HCT116 (cell line): ENCODE results near the gene SUGCT. TPM values are rescaled to one million over a fixed set of nuclear protein-coding genes. Genes with fewer than 3 reads are reported as not detected.

Experiments
- ATAC-seq: fragments of 200-7000 bp; cut with Tn5 transposase; 2 replicates; pipeline ENCODE4 v1.9.1; 2020; ENCODE audit warnings: mild to moderate bottlenecking, moderate library complexity
- BruUV-seq: library from RNA; stranded (reverse); fragments of 400-500 nt; replicated peaks from 2 replicates; lab custom pipeline; 2021; lab: Mats Ljungman, UMichigan
- CTCF ChIA-PET: fragments of 300-600 bp; sonication (Branson Sonifier 250); formaldehyde crosslinking; loops from one replicate; lab custom pipeline; 2021; ENCODE audit warnings: antibody characterized with exemption; lab: Charles Lee
- POLR2A ChIA-PET: fragments of 300-600, 350-600 bp; sonication (Branson Sonifier 250); formaldehyde crosslinking; loops from one replicate; lab custom pipeline; 2021; ENCODE audit warnings: antibody characterized with exemption; lab: Charles Lee
- RAD21 ChIA-PET, 2 experiments: fragments of 300-600 bp; sonication (Branson Sonifier 250); formaldehyde crosslinking; loops; one replicate each; lab custom pipeline; 2023; ENCODE audit warnings: low total read pairs in 2 of 2; ENCODE audit not compliant: uncharacterized antibody in 2 of 2, unreplicated experiment in 2 of 2, low non-redundant PET in 1 of 2; lab: Charles Lee
- DNase-seq: peaks from one replicate; pipeline ENCODE4 v3.0.0-alpha.2; 2010; ENCODE audit warnings: low read depth, low spot score
- H2AFZ ChIP-seq: fragments of 200-600 bp; shearing (Covaris generic), sonication (generic); 2 replicates; pipeline ENCODE4 v1.6.1; 2017; ENCODE audit warnings: low read depth, mixed run types, mixed read lengths, antibody characterized with exemption, low read length; ENCODE audit not compliant: poor library complexity, severe bottlenecking
- H3K27ac ChIP-seq: 2 replicates; pipeline ENCODE4 v1.5.1; 2012; ENCODE audit warnings: low read depth, low read length
- H3K27me3 ChIP-seq: fragments of 200-600 bp; sonication (generic); 2 replicates; pipeline ENCODE4 v1.6.1; 2016; ENCODE audit warnings: mixed run types, low read length, mixed read lengths; ENCODE audit not compliant: insufficient read depth
- H3K36me3 ChIP-seq, 2 experiments: fragments of 200-500 bp in 1 of 2; fragments of 200-600 bp in 1 of 2; sonication (Bioruptor generic) in 1 of 2; sonication (generic) in 1 of 2; 2 replicates each; pipeline versions ENCODE4 v1.5.1 to v1.6.1; 2014 to 2016; ENCODE audit warnings: low read length in 2 of 2, inconsistent platforms in 1 of 2, mixed read lengths in 1 of 2, mixed run types in 1 of 2; ENCODE audit not compliant: insufficient read depth in 2 of 2, control insufficient read depth in 1 of 2
- H3K4me1 ChIP-seq, 2 experiments: fragments of 200-600 bp in 1 of 2; sonication (generic) in 1 of 2; 2 replicates each; pipeline versions ENCODE4 v1.5.1 to v1.6.1; 2012 to 2017; ENCODE audit warnings: low read length in 2 of 2, inconsistent platforms in 1 of 2, mild to moderate bottlenecking in 1 of 2, mixed read lengths in 1 of 2, mixed run types in 1 of 2, moderate library complexity in 1 of 2; ENCODE audit not compliant: insufficient read depth in 2 of 2, control insufficient read depth in 1 of 2
- H3K4me2 ChIP-seq: fragments of 200-600 bp; sonication (generic); 2 replicates; pipeline ENCODE4 v1.6.1; 2017; ENCODE audit warnings: mixed run types, low read length, mixed read lengths
- H3K4me3 ChIP-seq, 2 experiments: fragments of 200-600 bp in 1 of 2; sonication (generic) in 1 of 2; replicated peaks in 1 of 2; 2 replicates each; pipeline ENCODE4 v1.5.1; 2011 to 2016; ENCODE audit warnings: low read length in 2 of 2, control low read depth in 1 of 2, low read depth in 1 of 2, mild to moderate bottlenecking in 1 of 2, mixed read lengths in 1 of 2, mixed run types in 1 of 2
- H3K79me2 ChIP-seq: fragments of 200-600 bp; sonication (generic); 2 replicates; pipeline ENCODE4 v1.6.1; 2017; ENCODE audit warnings: mild to moderate bottlenecking, mixed run types, low read length, moderate library complexity, mixed read lengths; ENCODE audit not compliant: insufficient read depth
- H3K9ac ChIP-seq: fragments of 200-600 bp; sonication (generic); 2 replicates; pipeline ENCODE4 v1.6.1; 2016; ENCODE audit warnings: low read length, mixed read lengths
- H3K9me2 ChIP-seq: fragments of 200-600 bp; sonication (generic), shearing (Covaris generic); 2 replicates; pipeline ENCODE4 v1.6.1; 2017; ENCODE audit warnings: mixed run types, mild to moderate bottlenecking, moderate library complexity; ENCODE audit not compliant: insufficient read depth
- H3K9me3 ChIP-seq, 2 experiments: fragments of 200-500 bp in 1 of 2; fragments of 200-600 bp in 1 of 2; sonication (Bioruptor generic) in 1 of 2; sonication (generic) in 1 of 2; 2 replicates each; pipeline ENCODE4 v1.6.1; 2014 to 2017; ENCODE audit warnings: low read length in 2 of 2, mixed read lengths in 2 of 2, inconsistent platforms in 1 of 2, low read depth in 1 of 2, mild to moderate bottlenecking in 1 of 2, mixed run types in 1 of 2, moderate library complexity in 1 of 2; ENCODE audit not compliant: control insufficient read depth in 1 of 2, insufficient read depth in 1 of 2
- H4K20me1 ChIP-seq: fragments of 200-600 bp; sonication (generic), shearing (Covaris generic); 2 replicates; pipeline ENCODE4 v1.6.1; 2017; ENCODE audit warnings: mixed run types, mild to moderate bottlenecking, moderate library complexity; ENCODE audit not compliant: insufficient read depth
- EGR1 ChIP-seq: IDR thresholded peaks from 2 replicates; pipeline ENCODE4 v1.6.1; 2012; ENCODE audit warnings: low read depth
- JUND ChIP-seq: IDR thresholded peaks from 2 replicates; pipeline ENCODE4 v1.6.1; 2012
- RAD21 ChIP-seq: IDR thresholded peaks from 2 replicates; pipeline ENCODE4 v1.6.1; 2012; ENCODE audit warnings: low read depth, mild to moderate bottlenecking
- REST ChIP-seq: IDR thresholded peaks from 2 replicates; pipeline ENCODE4 v1.6.1; 2012; ENCODE audit warnings: low read depth
- TCF7L2 ChIP-seq: IDR thresholded peaks from 2 replicates; pipeline ENCODE4 v1.7.0; 2011; ENCODE audit warnings: borderline replicate concordance, inconsistent platforms; ENCODE audit not compliant: insufficient read depth, insufficient read length; ENCODE audit errors: extremely low read depth
- YY1 ChIP-seq: IDR thresholded peaks from 2 replicates; pipeline ENCODE4 v1.6.1; 2011; ENCODE audit warnings: low read length, low read depth, moderate library complexity, mild to moderate bottlenecking; ENCODE audit not compliant: insufficient replicate concordance; ENCODE audit errors: extremely low read depth
- intact Hi-C: fragments of 100-400 bp; cut with micrococcal nuclease; formaldehyde crosslinking; loops from 2 replicates; pipeline ENCODE4 v1.10.0; 2022
- total RNA-seq: library from RNA; stranded (reverse); gene quantifications from one replicate; pipeline ENCODE4 v1.2.1, GENCODE V29; 2021; ENCODE audit not compliant: unreplicated experiment

SUGCT gene
- total RNA-seq, 1 experiment from 2014 or later = 4.4 TPM

- Histone ChIP-seq H3K4me3 (no peak overlapping the region), H2AFZ (no peak overlapping the region), H3K27ac (no peak overlapping the region), H3K9ac (no peak overlapping the region), H3K79me2 (no peaks in the 10 kb centered on the region), H3K4me1 (no peaks in the 10 kb centered on the region; a peak in 1 of 4 replicates), H3K4me2 (no peak overlapping the region), H3K36me3 (no peaks in the 10 kb centered on the region), H3K9me3 (no peaks in the 10 kb centered on the region), H4K20me1 (no peaks in the 10 kb centered on the region), H3K9me2 (no peaks in the 10 kb centered on the region), H3K27me3 (peaks cover 5% of the 10 kb centered on the region; the same call in 1 of the 2 replicates)
- ATAC-seq (no peak), DNase-seq (no peak)
- intact Hi-C loops = no loop called here
- no TSS peak for BruUV-seq
- CTCF ChIA-PET = no interaction called here
- TF ChIP-seq EGR1 (no peak), RAD21 (no peak), REST (no peak), YY1 (no peak), TCF7L2 (no peak), JUND (no peak)
- POLR2A ChIA-PET = no interaction called here
- RAD21 ChIA-PET = interaction anchor here in 1 of 2 experiments (0.7 kb wide), 1 partner anchor 242 kb away, joined by 3 read pairs; no protein-coding TSS in a partner anchor
These were observed 564.1 kb downstream of the SUGCT start for GRCh38 chr7:40698921-40699260.
